Stomach smooth muscle (tissue), 2 donors: ENCODE measurements around the gene KCTD17.

Experiments
- H3K27ac ChIP-seq: one replicate; pipeline ENCODE4 v1.7.0; 2013; ENCODE audit warnings: mild to moderate bottlenecking, low read length, inconsistent platforms
- H3K27me3 ChIP-seq, 2 donors: one replicate each; pipeline ENCODE4 v1.7.0; 2013; ENCODE audit warnings: low read length in 2 of 2; ENCODE audit not compliant: insufficient read depth in 2 of 2, control insufficient read depth in 1 of 2
- H3K36me3 ChIP-seq, 2 donors: one replicate each; pipeline ENCODE4 v1.7.0; 2013; ENCODE audit warnings: low read length in 2 of 2; ENCODE audit not compliant: control insufficient read depth in 2 of 2, insufficient read depth in 2 of 2
- H3K4me1 ChIP-seq: one replicate; pipeline ENCODE4 v1.7.0; 2013; ENCODE audit warnings: low read length; ENCODE audit not compliant: control insufficient read depth, insufficient read depth
- H3K4me3 ChIP-seq, 2 donors: one replicate each; pipeline ENCODE4 v1.7.0; 2013; ENCODE audit warnings: low read length in 2 of 2
- H3K9ac ChIP-seq, 2 donors: one replicate each; pipeline ENCODE4 v1.7.0; 2013; ENCODE audit warnings: low read length in 2 of 2, mild to moderate bottlenecking in 1 of 2
- H3K9me3 ChIP-seq, 2 donors: one replicate each; pipeline ENCODE4 v1.7.0; 2013; ENCODE audit warnings: low read length in 2 of 2; ENCODE audit not compliant: control insufficient read depth in 2 of 2
- donor health status: healthy.
- donor health status: Pancreatic carcinoma.

The KCTD17 gene

GRCh38 chr22:37062702-37063381 lies 11.3 kb downstream of the KCTD17 start:
- H3K27me3 ChIP-seq, result peaks cover 8% of the 10 kb centered on the region in 2 donors
- peaks cover 0 to 3% of the 10 kb centered on the region in 2 donors for H3K36me3 ChIP-seq
- H3K9ac ChIP-seq, result no peak overlapping the region
- no peak overlapping the region for H3K4me3 ChIP-seq
- no peak overlapping the region for H3K27ac ChIP-seq
- no peaks in the 10 kb centered on the region for H3K9me3 ChIP-seq
- H3K4me1 ChIP-seq, result no peaks in the 10 kb centered on the region

DNA sequence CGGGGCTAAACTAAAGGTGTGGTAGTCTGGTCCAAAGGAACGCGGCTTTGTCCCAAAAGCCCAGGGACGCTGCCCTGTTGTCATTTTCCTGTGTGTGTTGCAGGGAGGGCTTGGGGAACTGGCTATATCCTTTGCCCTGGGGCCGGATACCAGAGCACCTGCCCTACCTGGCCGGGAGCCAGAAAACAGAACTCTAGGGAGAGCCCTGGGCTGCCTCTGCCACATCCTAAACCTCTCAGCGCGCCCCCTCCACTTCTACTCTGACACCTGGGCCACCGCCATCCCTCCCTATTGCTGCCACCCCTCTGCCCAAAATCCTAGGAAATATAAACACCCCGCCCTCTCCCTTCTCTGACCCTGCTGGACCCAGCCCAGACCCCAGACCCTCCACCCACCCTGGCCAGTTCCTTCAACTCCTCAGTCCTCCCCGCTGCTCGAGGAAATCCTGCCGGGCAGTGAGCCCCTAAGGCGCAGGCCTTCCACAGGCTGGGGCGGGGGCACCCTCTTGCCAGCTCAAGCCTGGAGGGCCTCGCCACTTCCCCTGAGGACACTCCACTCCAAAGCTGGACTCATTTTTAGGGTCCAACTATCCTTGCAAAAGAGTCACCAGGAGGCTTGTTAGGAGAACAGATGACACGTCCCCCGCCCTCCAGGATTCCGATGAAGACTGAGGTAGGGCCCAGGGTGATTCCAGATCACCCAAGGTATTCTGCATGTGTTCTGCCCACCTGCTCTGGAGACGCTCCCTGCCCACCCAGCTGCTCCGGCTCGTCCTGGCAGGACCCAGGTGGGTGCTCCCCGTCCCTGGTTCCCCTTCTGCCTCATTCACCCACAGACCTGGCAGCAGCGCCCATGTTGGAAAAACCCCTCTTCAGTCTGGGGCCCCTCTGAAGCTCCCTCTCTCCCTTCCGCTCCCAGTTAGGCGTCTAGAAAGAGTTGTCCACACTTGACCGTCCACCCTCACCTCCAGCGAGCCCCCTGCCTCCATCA lies 12.2 kb downstream of the KCTD17 start:
- Histone ChIP-seq H3K9me3 (no peaks in the 10 kb centered on the region), H3K4me1 (no peaks in the 10 kb centered on the region), H3K4me3 (no peak overlapping the region), H3K27me3 (peaks cover 16 to 17% of the 10 kb centered on the region in 2 donors), H3K9ac (no peak overlapping the region), H3K27ac (no peak overlapping the region), H3K36me3 (no peaks in the 10 kb centered on the region)

DNA sequence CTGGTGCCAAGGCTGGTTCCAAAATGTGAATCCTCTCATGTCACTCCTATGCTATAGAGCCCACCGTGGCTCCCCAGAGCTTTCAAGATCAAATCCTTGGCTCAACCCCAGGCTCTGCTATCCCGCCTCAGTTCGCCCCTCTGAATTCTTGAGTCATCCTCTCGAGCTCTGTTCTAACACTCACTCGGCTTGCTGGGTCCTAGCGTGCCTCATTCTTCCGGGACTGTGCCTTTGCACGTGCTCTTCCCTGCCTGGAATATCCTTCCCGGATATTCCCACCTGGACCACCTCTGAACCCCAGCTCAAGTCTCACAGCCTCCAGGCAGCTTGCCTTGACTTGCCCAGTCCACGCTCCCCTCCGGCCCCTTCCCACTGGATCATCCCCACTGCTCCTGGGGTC lies 13.0 kb downstream of the KCTD17 start:
- no peaks in the 10 kb centered on the region for H3K36me3 ChIP-seq
- no peaks in the 10 kb centered on the region for H3K4me1 ChIP-seq
- no peaks in the 10 kb centered on the region for H3K9me3 ChIP-seq
- no peak overlapping the region for H3K9ac ChIP-seq
- H3K27me3 ChIP-seq, result peaks cover 20 to 25% of the 10 kb centered on the region in 2 donors
- no peak overlapping the region for H3K4me3 ChIP-seq
- H3K27ac ChIP-seq, result no peak overlapping the region

GRCh38 chr22:37065180-37065579 lies 13.6 kb downstream of the KCTD17 start:
- no peaks in the 10 kb centered on the region for H3K36me3 ChIP-seq
- peaks cover 26 to 31% of the 10 kb centered on the region in 2 donors for H3K27me3 ChIP-seq
- H3K4me1 ChIP-seq, result no peaks in the 10 kb centered on the region
- no peak overlapping the region for H3K9ac ChIP-seq
- H3K4me3 ChIP-seq, result no peak overlapping the region
- H3K9me3 ChIP-seq, result no peaks in the 10 kb centered on the region
- no peak overlapping the region for H3K27ac ChIP-seq

- H3K27ac ChIP-seq, result no peak overlapping the region
- no peaks in the 10 kb centered on the region for H3K36me3 ChIP-seq
- no peaks in the 10 kb centered on the region for H3K4me1 ChIP-seq
- H3K9ac ChIP-seq, result no peak overlapping the region
- H3K9me3 ChIP-seq, result no peaks in the 10 kb centered on the region
- peaks cover 31 to 39% of the 10 kb centered on the region in 2 donors for H3K27me3 ChIP-seq
- no peak overlapping the region for H3K4me3 ChIP-seq
Measured at GRCh38 chr22:37065961-37066360, 14.4 kb downstream of the KCTD17 start.

DNA sequence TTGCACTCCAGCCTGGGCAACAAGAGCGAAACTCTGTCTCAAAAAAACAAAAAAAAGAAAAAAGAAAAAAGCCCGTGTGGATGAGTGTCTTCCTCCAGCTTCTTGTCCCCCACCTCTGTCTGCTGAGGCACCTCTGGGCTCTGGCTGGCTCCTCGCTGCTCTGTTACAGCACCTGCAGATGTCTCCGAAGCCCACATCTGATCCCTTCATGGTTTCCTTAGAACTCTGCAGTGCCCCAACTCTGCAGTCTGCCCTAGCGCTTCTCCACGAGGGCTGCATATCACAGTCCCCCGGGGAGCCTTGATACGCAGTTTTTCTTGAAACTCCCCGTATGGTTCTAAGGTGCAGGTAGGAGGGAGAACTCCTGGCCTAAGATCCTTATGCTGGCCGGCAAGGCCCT lies 15.9 kb downstream of the KCTD17 start:
- Histone ChIP-seq H3K27ac (no peak overlapping the region), H3K27me3 (peaks cover 39% of the 10 kb centered on the region in 2 donors), H3K9ac (no peak overlapping the region)

DNA sequence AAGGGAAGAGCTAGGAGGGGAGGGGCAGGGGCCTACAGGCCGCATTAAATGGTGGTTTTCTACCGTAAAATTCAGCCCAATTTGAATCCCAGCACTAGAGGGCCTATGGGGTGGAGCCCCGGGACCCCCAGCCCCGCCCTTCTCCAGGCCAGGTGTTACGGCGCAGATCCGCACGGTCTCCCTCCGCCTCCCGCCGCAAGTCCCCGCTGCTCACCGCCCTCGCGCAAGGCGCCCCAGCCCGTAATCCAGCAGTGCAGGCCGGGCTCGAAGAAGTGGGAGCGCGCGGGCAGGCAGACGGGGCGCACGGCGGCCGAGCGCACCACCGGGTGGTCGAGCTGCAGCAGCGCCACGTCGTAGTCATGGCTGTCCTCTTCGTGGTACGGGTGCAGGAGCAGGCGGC lies 17.3 kb downstream of the KCTD17 start:
- Histone ChIP-seq H3K9ac (no peak overlapping the region), H3K36me3 (no peaks in the 10 kb centered on the region), H3K4me1 (no peaks in the 10 kb centered on the region), H3K27ac (no peak overlapping the region), H3K9me3 (no peaks in the 10 kb centered on the region), H3K27me3 (peaks cover 39% of the 10 kb centered on the region in 2 donors), H3K4me3 (no peak overlapping the region)

More for the DNA sequence above, 15.9 kb downstream of the KCTD17 start:
- no peaks in the 10 kb centered on the region for H3K36me3 ChIP-seq
- no peaks in the 10 kb centered on the region for H3K9me3 ChIP-seq
- H3K4me3 ChIP-seq, result no peak overlapping the region
- H3K4me1 ChIP-seq, result no peaks in the 10 kb centered on the region

DNA sequence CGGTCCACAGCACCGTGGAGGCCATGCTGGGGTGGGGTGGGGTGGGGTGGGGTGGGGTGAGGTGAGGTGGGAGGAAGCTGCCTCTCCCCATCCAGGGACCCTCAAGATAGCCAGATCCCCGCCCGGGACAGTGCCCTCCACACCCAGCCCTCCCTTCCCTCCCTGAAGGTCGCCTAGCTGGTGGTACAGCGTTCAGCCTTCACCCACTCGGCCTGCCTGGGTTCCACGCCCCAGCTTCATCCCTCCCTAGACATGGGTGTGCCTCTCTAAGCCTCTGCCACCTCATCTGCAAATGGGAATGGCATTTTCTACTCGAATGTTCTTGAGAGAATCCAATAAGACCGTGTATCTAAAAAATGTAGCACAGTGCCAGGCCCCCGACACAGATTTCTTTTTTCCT lies 17.8 kb downstream of the KCTD17 start:
- H3K27me3 ChIP-seq, result peaks cover 39% of the 10 kb centered on the region in 2 donors
- no peak overlapping the region for H3K9ac ChIP-seq
- no peaks in the 10 kb centered on the region for H3K36me3 ChIP-seq
- no peaks in the 10 kb centered on the region for H3K9me3 ChIP-seq
- no peak overlapping the region for H3K27ac ChIP-seq
- no peak overlapping the region for H3K4me3 ChIP-seq
- H3K4me1 ChIP-seq, result no peaks in the 10 kb centered on the region

- peaks cover 39 to 41% of the 10 kb centered on the region in 2 donors for H3K27me3 ChIP-seq
- no peak overlapping the region for H3K4me3 ChIP-seq
- no peaks in the 10 kb centered on the region for H3K4me1 ChIP-seq
- no peak overlapping the region for H3K9ac ChIP-seq
- H3K36me3 ChIP-seq, result no peaks in the 10 kb centered on the region
- no peaks in the 10 kb centered on the region for H3K9me3 ChIP-seq
- H3K27ac ChIP-seq, result no peak overlapping the region
Measured at GRCh38 chr22:37069719-37070118, 18.2 kb downstream of the KCTD17 start.

DNA sequence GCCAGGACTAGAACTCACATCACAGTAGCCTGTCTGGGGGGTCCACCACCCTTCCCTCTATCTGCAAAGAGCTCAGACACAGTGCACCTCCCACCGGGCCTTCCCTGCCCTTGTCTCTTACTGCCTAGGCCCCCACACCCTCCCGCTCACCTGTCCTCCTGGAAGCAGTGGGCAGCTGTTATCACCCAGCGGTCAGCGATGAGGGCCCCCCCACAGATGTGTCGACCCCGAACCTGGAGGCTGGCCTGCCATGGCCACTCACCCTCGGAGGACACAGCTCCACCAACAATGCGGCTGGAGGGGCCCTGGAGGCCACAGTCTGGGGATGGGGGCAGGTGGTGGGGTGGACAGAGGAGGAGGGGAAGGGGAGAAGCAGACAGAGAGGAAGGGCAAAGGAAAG lies 18.8 kb downstream of the KCTD17 start:
- H3K4me3 ChIP-seq, result no peak overlapping the region
- H3K9ac ChIP-seq, result no peak overlapping the region
- H3K36me3 ChIP-seq, result no peaks in the 10 kb centered on the region
- H3K27me3 ChIP-seq, result peaks cover 39 to 44% of the 10 kb centered on the region in 2 donors
- H3K4me1 ChIP-seq, result no peaks in the 10 kb centered on the region
- H3K27ac ChIP-seq, result no peak overlapping the region
- no peaks in the 10 kb centered on the region for H3K9me3 ChIP-seq
